Kidney epithelial cell (primary cell): ENCODE results near the gene NKX2-1. TPM values are rescaled to one million over a fixed set of nuclear protein-coding genes. Genes with fewer than 3 reads are reported as not detected.
"Not testable (repeated sequence)": the region's sequence is repeated elsewhere in the genome, so short reads cannot be mapped to it uniquely, and the experiment has no call there.

ENCODE experiments used
- DNase-seq: peaks from one replicate; pipeline ENCODE4 v3.0.0-alpha.2; 2010; ENCODE audit warnings: low read depth
- H3K27me3 ChIP-seq: 2 replicates; pipeline ENCODE4 v1.6.0; 2011; ENCODE audit warnings: low read length; ENCODE audit not compliant: control insufficient read depth, insufficient read depth
- H3K36me3 ChIP-seq: 2 replicates; pipeline ENCODE4 v1.5.1; 2011; ENCODE audit warnings: low read length; ENCODE audit not compliant: control insufficient read depth, insufficient read depth
- H3K4me3 ChIP-seq: 2 replicates; pipeline ENCODE4 v1.5.1; 2011; ENCODE audit warnings: low read depth, mild to moderate bottlenecking, control low read depth, low read length
- total RNA-seq: library from RNA; depleted of rRNA; stranded (reverse); fragments of >200 nt; gene quantifications from 2 replicates; pipeline ENCODE4 v1.2.3, GENCODE V29; 2015
- TF ChIP-seq, protein P1 (sequence below): IDR thresholded peaks from 2 replicates; pipeline ENCODE4 v1.5.1; 2011; ENCODE audit warnings: mild to moderate bottlenecking, moderate library complexity, low read length, control low read depth, inconsistent platforms; ENCODE audit not compliant: insufficient read depth, poor library complexity, severe bottlenecking

The NKX2-1 gene
- not detected in 2 replicates for total RNA-seq

DNA sequence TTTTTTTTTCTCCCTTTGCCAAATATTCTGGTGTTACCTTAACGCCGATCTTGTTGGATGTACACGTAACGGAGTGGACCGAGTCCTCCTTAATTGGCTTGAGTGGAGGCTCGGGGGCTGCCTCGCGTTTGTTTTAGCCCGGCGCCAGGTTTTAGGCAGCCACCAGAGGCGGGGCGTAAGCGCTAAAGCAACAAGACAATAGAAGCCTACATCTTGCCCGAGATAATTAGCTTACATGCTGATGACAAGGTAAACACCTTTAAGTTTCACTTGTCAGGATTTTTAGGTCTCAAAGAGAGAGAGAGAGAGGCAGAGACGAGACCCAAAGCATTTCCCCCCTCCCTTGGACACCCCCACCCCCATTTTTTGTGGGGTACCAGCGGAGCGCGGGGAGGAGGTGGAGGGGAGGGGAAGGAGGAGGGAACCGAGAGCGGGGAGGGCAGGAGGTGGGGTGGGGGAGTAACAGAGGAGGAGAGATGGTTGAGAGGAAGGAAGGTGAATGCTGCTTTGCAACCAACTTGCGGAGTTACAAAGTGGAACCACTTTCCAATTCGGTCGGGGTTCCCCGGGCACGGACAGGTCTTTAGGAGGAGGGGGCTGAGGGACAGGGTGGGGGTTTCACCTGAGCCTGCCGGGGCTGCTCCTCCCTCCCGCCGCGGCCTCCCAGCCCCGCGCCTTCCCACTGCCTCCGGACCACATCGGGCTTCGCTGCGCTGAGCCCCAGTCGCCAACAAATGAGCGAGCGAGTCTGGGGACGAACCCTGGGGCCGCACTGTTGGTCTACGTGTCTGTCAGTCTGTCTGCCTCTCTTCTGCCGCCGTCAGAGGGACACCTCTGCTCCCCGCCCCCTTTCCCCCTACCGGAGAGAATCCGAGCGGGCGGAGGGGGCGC lies at the start of gene NKX2-1:
NKX2-1 (minus strand) TSS at position 802 of the 891 bp plus-strand sequence; CDS start at position 699, 103 bp downstream.
- TF ChIP-seq, protein P1, sequence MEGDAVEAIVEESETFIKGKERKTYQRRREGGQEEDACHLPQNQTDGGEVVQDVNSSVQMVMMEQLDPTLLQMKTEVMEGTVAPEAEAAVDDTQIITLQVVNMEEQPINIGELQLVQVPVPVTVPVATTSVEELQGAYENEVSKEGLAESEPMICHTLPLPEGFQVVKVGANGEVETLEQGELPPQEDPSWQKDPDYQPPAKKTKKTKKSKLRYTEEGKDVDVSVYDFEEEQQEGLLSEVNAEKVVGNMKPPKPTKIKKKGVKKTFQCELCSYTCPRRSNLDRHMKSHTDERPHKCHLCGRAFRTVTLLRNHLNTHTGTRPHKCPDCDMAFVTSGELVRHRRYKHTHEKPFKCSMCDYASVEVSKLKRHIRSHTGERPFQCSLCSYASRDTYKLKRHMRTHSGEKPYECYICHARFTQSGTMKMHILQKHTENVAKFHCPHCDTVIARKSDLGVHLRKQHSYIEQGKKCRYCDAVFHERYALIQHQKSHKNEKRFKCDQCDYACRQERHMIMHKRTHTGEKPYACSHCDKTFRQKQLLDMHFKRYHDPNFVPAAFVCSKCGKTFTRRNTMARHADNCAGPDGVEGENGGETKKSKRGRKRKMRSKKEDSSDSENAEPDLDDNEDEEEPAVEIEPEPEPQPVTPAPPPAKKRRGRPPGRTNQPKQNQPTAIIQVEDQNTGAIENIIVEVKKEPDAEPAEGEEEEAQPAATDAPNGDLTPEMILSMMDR = no peak
- peaks cover 96% of the 10 kb centered on the region for H3K27me3 ChIP-seq
- no peak for DNase-seq
- no peaks in the 10 kb centered on the region for H3K36me3 ChIP-seq
- no peak within 1 kb of the TSS for H3K4me3 ChIP-seq

DNA sequence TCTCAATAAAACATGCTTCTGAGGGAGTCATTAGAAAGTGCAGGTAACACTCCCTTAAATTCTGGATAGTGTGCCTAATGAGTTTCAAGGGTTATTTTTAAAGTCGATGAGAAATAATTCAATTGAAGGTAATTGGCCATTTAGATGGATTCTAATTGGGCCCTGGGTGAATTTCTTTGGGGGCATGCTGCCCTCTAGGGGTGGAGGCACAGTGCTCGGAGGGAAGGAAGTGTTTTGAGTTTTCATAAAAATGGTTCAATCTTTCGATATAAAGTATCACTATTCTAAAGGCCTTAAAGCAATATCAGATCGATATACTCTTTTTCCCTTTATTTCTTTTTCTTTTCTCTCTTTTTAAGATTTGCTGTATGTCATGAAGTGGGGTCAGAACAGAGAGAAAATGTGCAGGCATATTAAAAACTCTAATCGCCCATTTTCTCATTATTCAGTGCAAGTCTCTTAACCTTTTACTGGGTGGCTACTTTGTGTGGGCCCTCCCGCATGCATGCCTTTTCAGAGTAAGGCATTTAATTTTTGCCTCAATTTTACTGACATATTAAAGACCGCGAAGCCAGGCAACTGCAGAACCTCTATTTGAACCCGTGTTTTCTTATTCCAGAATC lies 36.9 kb upstream of the NKX2-1 start:
- no peaks in the 10 kb centered on the region for H3K27me3 ChIP-seq
- TF ChIP-seq, protein P1 = peak; percentile 91
- DNase-seq = no peak
- H3K36me3 ChIP-seq = no peaks in the 10 kb centered on the region
- H3K4me3 ChIP-seq = no peak overlapping the region

DNA sequence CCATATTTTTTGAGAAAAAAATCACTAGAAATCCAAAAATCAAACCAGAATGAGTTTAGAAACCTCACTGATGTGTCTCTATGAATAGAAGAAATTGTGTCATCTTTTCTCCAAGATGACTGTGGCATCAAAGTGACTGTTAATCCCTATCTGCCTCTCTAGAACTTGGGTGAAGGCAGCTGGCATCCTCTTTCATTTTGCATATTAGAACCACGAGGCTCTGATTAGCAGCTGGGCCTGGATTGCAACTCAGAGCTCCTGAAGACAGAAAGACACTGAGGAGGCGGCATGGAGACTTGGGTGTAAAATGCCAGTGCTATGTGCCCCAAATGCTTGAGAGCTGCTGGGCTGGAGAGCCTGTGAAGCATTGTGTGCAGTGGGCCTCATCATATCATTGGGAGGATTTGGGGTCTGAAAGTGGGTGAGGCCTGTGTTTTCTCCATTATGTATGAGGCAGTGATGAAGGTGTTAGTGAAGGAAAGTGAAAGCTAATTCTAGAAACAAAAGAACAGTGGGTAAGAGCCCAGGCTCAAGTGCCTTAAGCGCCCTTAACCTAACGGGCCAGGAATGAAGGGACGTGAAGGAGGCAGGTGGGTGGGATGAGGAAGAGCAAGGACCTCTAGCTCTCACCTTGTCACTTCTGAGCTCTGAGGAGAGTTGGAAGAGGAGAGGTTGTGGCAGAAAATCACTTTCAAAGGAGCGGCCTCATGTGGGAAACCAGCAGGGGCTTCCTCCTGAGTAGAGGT lies 36.1 kb upstream of the NKX2-1 start:
- H3K27me3 ChIP-seq = no peaks in the 10 kb centered on the region
- TF ChIP-seq, protein P1 = no peak
- H3K4me3 ChIP-seq = no peak overlapping the region
- DNase-seq = no peak
- no peaks in the 10 kb centered on the region for H3K36me3 ChIP-seq

DNA sequence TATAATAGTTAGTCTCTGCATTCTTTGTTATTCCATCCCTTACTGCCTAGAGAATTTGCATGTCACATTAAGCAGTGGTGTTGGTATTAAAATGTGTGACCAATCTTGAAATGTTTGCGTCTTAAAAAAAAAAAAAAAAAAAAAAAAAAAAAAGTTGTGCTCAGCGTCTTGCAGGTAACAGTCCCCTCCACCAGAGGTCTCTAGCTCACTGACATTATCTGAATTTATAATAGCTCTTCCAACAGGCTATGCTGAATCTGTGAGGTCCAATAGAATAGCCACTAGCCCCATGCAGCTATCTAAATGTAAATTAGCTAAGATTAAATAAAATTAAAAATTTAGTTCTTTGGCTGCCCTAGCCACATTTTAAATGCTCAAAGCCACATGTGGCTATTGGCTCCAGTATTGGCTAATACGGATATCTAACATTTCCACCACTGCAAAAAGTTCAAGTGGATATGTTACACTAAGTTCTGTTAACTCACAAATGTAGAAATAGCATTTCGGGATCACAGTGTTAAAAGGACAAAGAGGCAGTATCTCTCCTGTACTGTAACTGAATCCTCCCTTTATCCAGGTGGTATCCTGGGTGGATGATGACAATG lies 33.7 kb upstream of the NKX2-1 start:
- TF ChIP-seq, protein P1 = peak; percentile 69
- no peaks in the 10 kb centered on the region for H3K27me3 ChIP-seq
- no peaks in the 10 kb centered on the region for H3K36me3 ChIP-seq
- H3K4me3 ChIP-seq = no peak overlapping the region
- DNase-seq = no peak

DNA sequence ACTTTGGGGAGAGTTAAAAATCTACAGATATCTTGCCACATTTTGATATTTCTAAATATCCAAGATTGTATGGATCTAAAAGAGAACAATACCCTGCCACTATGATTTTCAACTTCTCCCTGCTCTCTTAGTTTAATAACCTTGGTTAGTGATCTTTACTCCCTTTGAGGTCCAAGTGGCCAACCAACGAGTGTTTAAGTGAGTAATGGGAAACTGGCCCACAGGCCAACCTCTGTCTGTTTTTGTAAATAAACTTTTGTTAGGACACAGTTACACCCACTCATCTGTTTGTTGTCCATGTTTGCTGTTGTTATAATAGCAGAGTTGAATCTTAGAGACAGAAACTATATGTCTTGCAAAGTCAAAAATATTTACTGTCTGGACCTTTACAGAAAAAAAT lies 30.9 kb upstream of the NKX2-1 start:
- H3K4me3 ChIP-seq = no peak overlapping the region
- TF ChIP-seq, protein P1 = no peak

DNA sequence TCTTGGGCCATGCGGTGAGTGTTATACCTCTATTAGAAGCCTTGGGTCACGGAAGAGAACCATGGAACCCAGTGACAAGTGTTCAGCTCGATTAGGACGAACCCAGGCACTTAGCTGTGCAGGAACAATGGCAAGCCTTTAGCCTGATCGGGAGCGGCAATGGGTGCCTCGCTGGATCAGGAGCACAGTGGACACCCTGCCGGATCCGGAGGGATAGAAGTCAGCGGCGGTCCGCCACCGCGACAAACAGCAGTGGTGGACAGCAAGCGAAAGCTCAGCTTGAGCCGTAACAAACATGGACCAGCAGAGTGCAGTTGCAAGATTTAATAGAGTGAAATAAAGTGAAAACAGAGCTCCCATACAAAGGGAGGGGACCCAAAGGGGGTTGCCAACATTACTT lies 24.2 kb upstream of the NKX2-1 start:
- not testable (repeated sequence) for H3K36me3 ChIP-seq, H3K4me3 ChIP-seq, H3K27me3 ChIP-seq, DNase-seq

More for the DNA sequence above, 30.9 kb upstream of the NKX2-1 start:
- H3K27me3 ChIP-seq = no peaks in the 10 kb centered on the region
- H3K36me3 ChIP-seq = no peaks in the 10 kb centered on the region
- no peak for DNase-seq
